SK-MEL-5 (cell line): ENCODE measurements around the gene TRMT1. TPM values are rescaled to one million over a fixed set of nuclear protein-coding genes. Genes with fewer than 3 reads are reported as not detected.

Experiments
- DNase-seq: peaks from one replicate; pipeline ENCODE4 v3.0.0-alpha.2; 2016; ENCODE audit warnings: low read depth, low spot score
- in situ Hi-C: cut with HindIII; loops from 2 replicates; pipeline ENCODE4 v1.10.0; 2016; ENCODE audit warnings: low sequenced_read_pairs, high pct_unique_total_duplicates, low pct_unique_long_range_greater_than_20kb
- total RNA-seq: library from RNA; depleted of rRNA; stranded (reverse); fragments of >200 nt; shearing (Covaris generic); gene quantifications from 2 replicates; pipeline ENCODE4 v1.2.3, GENCODE V29; 2014

Gene TRMT1
- total RNA-seq, 1 experiment from 2014 or later, result 32.9 TPM

DNA sequence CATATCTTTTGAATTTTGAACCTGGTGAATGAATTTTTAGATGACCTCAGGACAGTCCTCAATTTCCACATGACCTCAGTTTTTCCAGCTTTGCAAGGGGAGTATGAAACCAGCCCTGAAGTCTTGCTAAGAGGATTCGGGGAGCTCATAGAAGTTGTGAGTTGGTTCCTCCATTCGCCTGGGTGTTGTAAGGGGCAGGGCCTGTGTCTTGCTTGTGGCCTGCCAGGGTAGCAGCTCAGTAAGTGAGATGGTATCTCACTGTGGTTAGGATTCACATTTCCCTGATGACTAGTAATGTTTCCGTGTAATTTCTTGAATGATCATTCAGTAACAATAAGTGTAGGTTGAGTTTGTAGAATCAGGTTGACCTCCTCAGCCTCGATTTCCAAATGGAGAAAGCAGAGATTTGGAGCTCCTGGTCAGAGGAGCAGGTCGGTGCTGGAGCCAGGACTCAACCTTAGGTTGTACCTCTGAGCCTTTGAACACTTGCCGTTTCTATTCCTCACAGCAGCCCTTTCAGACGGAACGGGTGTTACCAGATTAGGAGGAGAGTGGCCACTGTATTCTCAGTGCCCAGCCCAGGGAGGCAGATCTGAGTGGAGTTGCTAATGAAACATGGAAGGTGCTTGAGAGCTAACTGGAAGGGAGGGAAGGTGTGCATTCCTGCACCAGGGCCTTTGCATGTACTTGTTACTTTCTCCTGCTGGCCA lies 16.1 kb upstream of the TRMT1 start:
- DNase-seq, result no peak
- in situ Hi-C loops, result no loop called here

DNA sequence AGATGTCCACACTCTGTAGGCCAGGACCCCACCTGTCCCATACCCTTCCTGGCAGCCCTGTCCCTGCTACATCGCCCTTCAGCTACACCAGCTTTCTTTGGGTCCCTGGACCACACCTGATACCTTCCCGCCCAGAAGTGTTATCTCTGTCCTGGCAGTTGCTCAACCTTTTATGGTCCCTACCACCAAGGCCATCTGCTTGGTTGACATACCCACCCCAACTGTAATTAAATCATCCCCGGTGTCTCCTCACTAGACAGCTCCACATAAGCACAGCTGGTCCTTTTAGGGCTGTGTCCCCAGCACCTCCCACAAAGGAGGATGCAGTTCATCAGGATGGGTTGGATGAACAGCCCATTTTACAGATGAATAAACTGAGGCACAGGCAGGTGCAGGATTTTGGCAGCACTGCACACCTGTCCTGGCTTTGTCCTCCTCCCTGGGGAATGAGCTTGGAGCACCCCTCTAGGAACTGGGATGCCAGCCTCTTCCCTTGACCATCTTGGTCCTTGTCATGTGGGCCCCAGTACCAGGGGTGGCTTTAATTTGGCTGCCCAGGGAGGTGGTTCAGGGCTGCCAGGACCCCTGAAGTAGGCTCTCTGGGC lies 14.4 kb upstream of the TRMT1 start:
- in situ Hi-C loops, result no loop called here
- no peak for DNase-seq

DNA sequence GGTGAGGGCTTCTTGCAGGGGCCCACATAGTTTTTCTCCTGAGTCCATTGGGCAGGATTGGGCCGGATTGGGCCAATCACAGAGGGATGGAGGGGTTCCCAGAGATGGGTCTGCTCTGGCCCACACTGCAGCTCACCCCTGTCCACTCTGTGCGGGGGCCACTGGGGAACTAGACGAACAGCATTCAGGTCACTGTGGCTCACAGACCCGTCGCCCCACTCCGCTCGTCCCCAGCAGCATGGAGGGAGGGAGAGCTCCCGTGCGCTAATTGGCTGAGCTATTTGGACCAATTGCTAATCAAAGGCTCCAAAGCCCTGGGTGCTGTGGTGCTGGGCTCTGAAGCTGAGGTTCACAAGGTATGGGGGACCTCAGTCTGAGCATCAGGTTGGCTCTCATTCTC lies 12.8 kb upstream of the TRMT1 start:
- no peak for DNase-seq

DNA sequence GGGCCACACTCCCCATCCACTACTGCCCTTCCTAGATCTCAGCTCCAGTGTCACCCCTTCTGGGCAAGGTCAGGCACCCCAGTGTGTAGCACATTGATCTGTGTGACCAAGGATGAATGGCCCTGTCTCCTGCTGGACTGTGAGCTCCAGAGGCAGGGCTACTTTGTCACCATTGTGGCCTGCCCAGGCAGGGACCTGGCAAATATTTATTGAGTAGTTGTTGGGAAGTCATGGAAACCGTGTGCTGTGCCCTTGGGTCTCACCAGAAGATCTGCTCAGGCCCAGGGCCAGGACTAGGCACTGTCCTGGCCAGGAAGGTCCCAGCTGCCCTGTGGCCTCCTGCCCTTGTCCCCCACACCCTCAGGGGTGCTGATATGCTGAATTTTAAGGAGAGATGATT lies 12.0 kb upstream of the TRMT1 start:
- in situ Hi-C loops, result no loop called here
- DNase-seq, result no peak

More for the DNA sequence above, 12.8 kb upstream of the TRMT1 start:
- in situ Hi-C loops, result no loop called here

DNA sequence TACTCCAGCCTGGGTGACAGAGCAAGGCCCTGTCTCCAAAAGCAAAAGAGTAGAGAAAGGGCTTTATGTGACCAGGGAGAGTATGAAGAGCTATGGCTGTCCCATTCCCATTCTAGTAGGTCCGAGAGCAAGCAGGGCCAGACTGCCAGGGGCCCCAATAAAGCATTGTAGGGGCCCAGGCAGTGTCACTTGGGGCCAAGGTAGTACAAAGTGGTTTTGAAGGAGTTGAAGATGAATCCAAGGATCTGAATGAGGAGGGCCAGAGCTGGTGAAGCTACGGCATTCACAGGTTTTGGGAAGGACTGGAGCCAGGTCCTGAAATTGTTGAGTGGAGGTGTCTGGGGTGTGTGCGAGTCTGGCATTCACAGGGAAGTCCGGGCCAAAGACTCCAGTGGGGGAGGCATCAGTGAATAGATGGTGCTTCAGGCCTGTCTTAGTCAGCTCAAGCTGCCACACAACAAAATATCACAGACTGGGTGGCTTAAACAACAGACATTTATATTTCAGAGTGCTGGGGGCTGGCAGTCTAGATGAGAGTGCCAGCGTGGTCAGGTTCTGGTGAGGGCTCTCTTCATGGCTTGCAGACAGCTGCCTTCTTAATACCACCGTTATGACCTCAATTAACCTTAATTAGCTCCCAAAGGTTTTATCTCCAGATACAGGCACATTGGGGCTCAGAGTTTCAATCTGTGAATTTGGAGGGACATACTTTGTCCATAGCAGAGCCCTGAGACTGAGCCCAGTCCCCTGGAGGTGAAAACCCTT lies 11.5 kb upstream of the TRMT1 start:
- in situ Hi-C loops, result no loop called here
- DNase-seq, result no peak

DNA sequence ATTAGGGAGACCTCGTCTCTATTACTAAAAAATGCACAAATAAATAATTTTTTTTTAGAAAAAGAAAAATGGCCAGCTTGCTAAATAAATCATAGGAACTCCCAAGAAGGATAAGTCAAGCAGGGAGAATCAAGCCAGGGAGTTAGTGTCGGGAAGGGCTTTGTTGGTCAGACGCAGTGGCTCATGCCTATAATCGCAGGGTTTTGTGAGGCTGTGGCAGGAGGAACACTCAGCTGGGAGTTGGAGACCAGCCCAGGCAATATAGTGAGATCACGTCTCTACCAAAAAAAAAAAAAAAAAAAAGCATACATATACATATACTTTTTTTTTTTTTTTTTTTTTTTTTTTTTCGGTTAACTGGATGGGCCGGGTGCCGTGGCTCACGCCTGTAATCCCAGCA lies 10.5 kb upstream of the TRMT1 start:
- no peak for DNase-seq
- in situ Hi-C loops, result no loop called here

DNA sequence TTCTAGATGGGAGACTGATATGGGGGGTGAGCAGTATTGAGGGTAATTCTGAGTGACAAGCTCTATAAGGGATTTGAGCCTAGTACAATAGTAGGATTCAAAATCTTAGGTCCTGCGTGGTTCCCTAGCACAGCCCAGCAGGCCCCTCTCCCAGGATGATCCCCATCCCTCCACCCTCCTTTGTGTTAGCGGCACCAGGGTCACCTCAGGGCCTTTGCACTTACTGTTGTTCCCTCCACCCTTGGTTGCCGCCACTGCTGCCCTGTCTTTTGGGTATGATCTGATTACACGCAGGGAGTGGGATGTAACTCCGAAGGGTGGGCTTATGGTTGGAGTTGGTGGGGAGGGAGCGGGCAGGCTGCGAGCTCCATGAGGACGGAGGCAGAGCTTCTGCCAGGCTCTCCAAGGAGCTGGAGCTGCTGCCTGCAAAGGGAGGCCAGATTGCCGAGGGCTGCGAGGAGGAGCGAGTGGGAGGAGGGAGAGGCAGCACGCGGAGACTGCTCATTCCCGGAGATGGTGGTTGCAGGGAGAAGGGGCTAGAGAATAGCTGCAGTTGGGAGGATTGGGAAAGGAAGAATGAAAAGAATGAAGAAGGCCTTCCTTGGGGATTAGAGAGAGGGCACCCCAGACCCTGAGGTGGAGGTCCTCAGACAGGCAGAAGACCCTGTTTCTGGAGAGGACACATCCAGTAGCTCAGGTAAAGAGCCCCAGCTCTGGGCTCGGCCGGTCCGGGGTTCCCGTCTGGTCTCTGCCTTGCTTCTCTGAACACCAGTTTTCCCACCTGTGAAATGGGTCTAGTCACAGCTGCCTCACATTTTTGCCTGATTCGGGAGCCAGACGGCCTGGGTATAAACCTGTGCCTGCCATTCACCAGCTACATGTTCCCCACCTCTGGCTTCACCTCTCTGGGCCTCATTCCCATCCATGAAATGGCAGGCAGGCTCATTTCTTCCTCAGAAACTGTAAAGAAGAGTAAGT lies 6.7 kb upstream of the TRMT1 start:
- no peak for DNase-seq
- in situ Hi-C loops, result no loop called here

DNA sequence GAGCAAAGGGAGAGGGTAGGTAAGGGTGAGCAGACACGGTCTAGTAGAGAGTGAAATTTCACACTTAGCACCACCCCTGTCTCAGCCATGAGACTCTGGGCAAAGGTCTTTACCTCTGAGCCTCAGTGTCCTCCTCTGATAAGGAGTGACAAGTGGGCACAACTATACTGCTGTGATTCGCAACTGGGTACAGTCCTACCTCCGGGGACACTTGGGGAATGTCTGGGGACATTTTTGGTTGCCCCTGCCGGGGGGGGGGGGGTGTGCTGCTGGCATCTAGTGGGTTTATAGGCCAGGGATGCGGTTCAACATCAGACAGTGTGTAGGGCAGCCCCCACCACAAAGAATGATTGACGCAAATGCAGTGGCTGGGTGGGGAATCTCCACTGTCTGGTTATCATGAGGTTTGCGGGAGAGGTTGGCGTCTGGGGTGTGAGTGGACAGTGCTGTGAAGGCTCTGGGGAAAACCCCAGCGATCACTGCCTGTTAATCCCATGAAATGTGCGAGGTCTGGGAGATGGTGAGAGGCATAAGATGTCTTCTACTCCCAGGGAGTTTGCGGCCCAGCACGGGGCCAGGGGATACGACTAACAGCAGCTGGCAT lies 5.8 kb upstream of the TRMT1 start:
- no peak for DNase-seq
- in situ Hi-C loops, result no loop called here

DNA sequence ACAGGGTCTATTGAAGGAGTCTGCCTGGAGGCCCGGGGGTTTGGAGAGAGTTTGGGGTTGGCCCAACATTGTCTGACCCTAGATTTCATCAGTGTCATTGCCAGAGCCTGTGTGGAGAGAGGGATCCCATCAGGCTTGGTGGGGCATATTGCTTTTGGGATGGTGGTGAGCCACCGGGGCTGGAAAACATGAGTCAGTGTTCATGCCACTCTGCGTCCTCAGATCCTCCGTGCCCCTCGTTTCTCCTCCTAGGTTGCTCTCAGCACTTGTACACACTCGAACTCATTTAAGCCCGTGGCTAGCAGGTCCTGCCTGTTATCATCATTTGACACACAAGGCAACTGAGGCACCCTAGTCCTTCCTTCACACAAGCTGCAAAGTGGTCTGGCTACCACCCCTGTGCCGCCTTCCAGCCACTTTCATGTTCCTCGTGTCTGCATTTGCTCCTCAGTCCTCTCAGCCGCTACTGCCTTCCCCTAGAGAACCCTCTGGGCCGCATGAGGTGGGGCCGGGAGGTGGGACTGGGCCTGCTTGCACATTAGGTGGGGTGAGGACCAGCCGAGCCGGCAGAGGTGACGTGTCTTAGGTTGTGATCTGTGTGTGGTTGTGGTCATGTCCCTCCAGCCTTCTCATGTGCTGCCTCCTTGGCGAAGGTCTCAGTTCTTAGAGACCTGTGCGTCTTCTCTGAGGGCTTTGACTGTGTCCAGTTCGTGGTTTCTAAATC lies 5.2 kb upstream of the TRMT1 start:
- DNase-seq, result no peak
- in situ Hi-C loops, result no loop called here

DNA sequence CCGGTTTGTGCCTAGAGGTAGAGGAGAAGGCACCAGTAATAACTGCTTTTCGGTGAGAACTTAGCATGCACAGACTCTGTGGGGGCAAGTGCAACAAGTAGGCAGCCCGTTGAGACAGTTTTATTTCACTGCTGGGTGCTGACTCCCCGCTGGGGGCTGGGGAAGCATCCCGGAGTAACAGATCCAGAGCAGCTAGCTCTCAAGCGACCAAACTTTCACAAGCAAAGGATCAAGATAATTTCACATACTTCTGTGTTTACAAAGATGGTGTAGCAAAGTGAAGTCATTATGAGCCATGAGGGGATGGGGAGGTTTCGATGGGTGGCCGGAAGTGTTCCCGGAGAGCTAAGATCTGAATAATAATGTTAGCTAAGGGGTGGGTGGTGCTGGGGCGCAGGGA lies 4.3 kb upstream of the TRMT1 start:
- in situ Hi-C loops, result no loop called here
- no peak for DNase-seq

DNA sequence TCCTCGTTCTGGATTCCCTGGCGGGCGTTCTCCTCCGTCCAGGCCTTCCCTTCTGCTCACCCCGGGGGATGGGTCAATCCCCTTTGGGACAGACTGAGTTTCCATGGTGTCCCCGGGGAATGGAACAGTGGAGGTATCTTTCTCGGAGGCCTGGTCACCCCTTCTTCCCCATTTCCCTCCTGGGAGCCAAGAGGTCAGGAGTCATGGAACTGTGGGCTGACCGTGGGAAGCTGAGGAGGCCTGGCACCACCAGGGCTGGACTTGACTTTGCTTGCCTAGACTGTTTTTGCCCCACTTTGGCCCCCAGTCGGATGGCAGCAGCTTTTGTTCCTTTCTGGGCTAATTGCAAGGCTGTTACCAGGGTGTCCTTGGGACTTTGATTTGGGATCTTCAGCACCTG lies 3.5 kb upstream of the TRMT1 start:
- DNase-seq, result no peak
- in situ Hi-C loops, result no loop called here

DNA sequence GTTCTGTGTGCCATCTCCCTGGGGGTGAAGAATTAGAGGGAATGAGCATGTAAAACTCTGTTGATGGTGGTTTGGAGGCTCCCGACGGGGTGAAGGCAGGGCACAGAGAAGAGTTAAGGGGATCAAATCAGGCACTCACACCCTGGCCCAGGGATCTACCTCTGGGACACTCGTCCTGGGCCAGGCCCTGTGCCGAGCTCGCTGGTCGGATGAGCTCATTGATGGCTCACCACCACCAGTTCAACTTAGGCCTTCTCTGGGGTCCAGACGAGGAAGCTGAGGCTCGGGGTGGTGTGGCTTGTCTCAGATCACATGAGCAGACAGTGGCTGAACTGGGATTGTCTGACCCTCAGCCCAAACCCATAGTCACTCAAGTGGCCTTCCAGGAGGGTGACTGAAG lies 3.1 kb upstream of the TRMT1 start:
- in situ Hi-C loops, result no loop called here
- DNase-seq, result no peak

DNA sequence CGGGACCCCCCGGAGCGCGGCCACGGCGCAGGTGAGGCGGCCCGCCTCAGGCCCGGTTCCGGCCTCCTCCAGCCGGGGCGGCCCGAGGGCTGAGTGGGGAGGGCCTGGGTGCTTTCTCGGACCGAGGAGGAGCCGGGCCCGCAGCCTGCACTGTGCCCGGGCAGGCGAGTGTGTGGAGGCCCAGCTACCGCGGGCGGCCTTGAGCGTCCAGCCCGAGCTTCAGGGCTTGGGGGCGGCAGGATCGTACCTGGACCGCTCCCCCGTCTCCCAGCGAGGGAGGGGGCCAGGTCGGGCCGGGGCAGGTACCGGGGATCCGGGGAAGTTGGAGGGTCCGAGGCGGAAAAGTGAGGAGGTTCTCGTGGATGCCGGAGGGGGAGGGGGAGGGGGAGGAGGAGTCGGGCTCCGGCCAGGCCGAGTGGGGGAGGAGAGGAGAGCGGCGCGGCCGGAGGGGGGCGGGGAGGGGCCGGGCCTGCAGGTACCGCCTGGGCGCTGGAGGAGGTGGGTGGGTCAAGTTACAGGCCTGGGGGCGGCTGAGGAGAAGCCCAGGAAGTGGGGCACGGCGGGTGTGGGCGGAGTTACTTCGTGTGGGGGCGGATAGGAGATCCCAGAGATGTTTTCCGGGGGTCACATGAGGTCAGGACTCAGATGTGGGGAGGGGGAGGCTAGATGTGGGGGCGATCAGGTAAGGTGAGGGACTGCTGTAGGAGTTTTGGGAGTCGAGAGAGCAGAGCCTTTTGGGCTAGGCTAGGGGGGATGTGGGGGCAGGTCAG lies 2.1 kb upstream of the TRMT1 start:
- peak; percentile 33 for DNase-seq
- in situ Hi-C loops, result no loop called here

DNA sequence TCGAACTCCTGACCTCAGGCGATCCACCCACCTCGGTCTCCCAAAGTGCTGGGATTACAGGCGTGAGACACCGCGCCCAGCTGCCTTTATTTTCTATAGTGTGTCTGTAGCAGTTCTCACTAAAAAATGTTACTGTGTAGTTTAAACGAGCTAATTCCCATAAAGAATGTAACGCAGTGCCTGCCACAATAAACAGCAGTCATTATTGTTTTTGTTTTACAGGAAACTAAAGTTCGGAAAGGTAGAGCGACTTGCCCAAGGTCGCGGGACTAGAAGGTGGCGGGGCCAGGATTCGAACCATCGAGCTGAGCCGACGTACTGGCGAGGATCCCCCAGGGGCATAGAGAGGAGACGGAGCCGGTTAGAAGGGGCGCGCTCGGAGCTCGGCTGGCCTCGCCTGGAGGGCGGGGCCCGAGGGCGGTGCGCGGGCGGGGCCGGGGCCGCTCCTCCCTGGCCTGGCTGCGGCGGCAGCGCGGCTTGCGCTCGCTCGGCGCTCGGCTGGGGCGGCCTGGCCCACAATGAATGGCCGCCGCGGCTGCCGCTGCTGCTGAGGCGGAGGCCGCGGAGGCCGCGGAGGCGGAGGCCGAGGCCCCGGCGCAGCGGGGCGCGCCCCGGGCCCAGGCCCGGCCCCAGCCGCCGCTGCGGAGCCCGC lies 1.4 kb upstream of the TRMT1 start, which contains the start of gene NACC1:
TSS of gene NACC1 (plus strand) at position 493 of the 652 bp plus-strand sequence. CDS start 16,944 bp downstream, outside the sequence.
- DNase-seq, result peak; percentile 88
- in situ Hi-C loops, result no loop called here

DNA sequence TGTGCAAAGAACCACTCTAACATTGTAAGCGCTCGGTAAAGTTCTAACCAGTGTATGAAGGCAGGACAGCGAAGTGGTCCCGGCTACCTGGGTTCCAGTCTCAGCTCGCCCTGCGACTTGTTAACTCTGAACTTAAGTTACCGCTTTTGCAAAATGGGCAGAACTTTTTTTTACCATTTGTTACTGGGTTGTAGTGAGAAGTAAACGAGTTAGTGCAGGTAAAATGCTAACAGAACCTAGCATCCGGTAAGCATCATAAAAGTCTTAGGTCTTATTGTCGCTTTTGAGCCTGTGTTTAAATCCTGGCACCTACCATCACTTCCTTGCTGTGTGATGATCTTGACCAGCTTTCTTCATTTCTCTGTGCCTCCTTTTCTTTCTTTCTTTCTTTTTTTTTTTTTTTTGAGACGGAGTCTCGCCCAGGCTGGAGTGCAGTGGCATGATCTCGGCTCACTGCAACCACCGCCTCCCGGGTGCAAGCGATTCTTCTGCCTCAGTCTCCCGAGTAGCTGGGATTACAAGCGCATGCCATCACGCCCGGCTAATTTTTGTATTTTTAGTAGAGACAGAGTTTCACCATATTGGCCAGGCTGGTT lies 734 bp upstream of the TRMT1 start:
- no peak for DNase-seq
- in situ Hi-C loops, result no loop called here
